A549 (cell line): ENCODE results near the gene CDH4. TPM values are rescaled to one million over a fixed set of nuclear protein-coding genes. Genes with fewer than 3 reads are reported as not detected.
"Not testable (repeated sequence)": the region's sequence is repeated elsewhere in the genome, so short reads cannot be mapped to it uniquely, and the experiment has no call there.

Source experiments
- ATAC-seq, 2 experiments: fragments of 200-7000 bp in 1 of 2; fragments of >200 bp in 1 of 2; cut with Nextera tagmentation in 1 of 2; cut with Tn5 transposase in 1 of 2; 3 replicates each; pipeline versions ENCODE4 v1.8.0 to v1.9.1; 2018 to 2020; ENCODE audit warnings: mild to moderate bottlenecking in 1 of 2, moderate library complexity in 1 of 2
- CTCF ChIA-PET: fragments of 300-600 bp; sonication (Branson Sonifier 250); formaldehyde crosslinking; extraction: SDS; loops from one replicate; lab custom pipeline; 2021; ENCODE audit warnings: antibody characterized with exemption, inconsistent platforms; lab: Yijun Ruan, JAX
- POLR2A ChIA-PET: fragments of 350-600 bp; formaldehyde crosslinking; extraction: SDS; loops from one replicate; lab custom pipeline; 2021; ENCODE audit warnings: antibody characterized with exemption, inconsistent platforms; lab: Yijun Ruan, JAX
- DNase-seq, 2 experiments: peaks; one replicate each; pipeline versions ENCODE4 v3.0.0 to v3.0.0-alpha.2; 2011 to 2016; ENCODE audit warnings: low read depth in 1 of 2, low spot score in 1 of 2
- FAIRE-seq: peaks from 2 replicates; lab custom pipeline; 2011; peaks lifted over from hg19 to GRCh38; lab: Jason Lieb, UNC
- H3K27ac ChIP-seq, 2 experiments: fragments of >200 bp; sonication (Bioruptor Twin); formaldehyde crosslinking; 3 replicates each; pipeline ENCODE4 v1.5.1; 2016 to 2017
- H3K4me1 ChIP-seq: fragments of >200 bp; sonication (Bioruptor Twin); formaldehyde crosslinking; 3 replicates; pipeline ENCODE4 v1.6.1; 2016
- H3K4me2 ChIP-seq: fragments of >200 bp; sonication (Bioruptor Twin); formaldehyde crosslinking; 3 replicates; pipeline ENCODE4 v1.6.1; 2016
- H3K4me3 ChIP-seq: fragments of >200 bp; sonication (Bioruptor Twin); formaldehyde crosslinking; 3 replicates; pipeline ENCODE4 v1.5.1; 2016
- H3K9me3 ChIP-seq: fragments of >200 bp; sonication (Bioruptor Twin); formaldehyde crosslinking; 3 replicates; pipeline ENCODE4 v1.6.1; 2016
- ATOH8 ChIP-seq: fragments of 250-450 bp; sonication (Bioruptor Pico); IDR thresholded peaks from 2 replicates; pipeline ENCODE4 v1.5.0; 2020; ENCODE audit warnings: low read depth, mild to moderate bottlenecking, moderate library complexity
- BHLHE40 ChIP-seq: IDR thresholded peaks from 2 replicates; pipeline ENCODE4 v1.6.1; 2012; ENCODE audit warnings: low read depth, low read length, inconsistent platforms
- CBX8 ChIP-seq: fragments of 200-600 bp; sonication (generic); IDR thresholded peaks from 2 replicates; pipeline ENCODE4 v1.6.1; 2016
- CEBPB ChIP-seq, 2 experiments: fragments of >200 bp in 1 of 2; sonication (Bioruptor Twin) in 1 of 2; formaldehyde crosslinking in 1 of 2; IDR thresholded peaks; 2 replicates each; pipeline ENCODE4 v1.6.1; 2012 to 2016
- CHD4 ChIP-seq: fragments of 200-600 bp; sonication (generic); IDR thresholded peaks from 2 replicates; pipeline ENCODE4 v1.6.1; 2016; ENCODE audit warnings: antibody characterized with exemption, mild to moderate bottlenecking, borderline replicate concordance
- EHF ChIP-seq: fragments of 250-450 bp; sonication (Bioruptor Pico); IDR thresholded peaks from 2 replicates; pipeline ENCODE4 v1.5.0; 2020; ENCODE audit warnings: mild to moderate bottlenecking
- EHMT2 ChIP-seq: fragments of 200-600 bp; sonication (generic); IDR thresholded peaks from 2 replicates; pipeline ENCODE4 v1.6.1; 2016; ENCODE audit warnings: antibody characterized with exemption, low read depth, mild to moderate bottlenecking, moderate library complexity
- ELK1 ChIP-seq: fragments of 150-350 bp; IDR thresholded peaks from 2 replicates; pipeline ENCODE4 v1.6.1; 2014; ENCODE audit warnings: low read depth, mild to moderate bottlenecking, low read length
- FOXS1 ChIP-seq: fragments of 250-450 bp; sonication (Bioruptor Pico); IDR thresholded peaks from 2 replicates; pipeline ENCODE4 v1.5.0; 2020; ENCODE audit warnings: mild to moderate bottlenecking, moderate library complexity
- GATA3 ChIP-seq: IDR thresholded peaks from 2 replicates; pipeline ENCODE4 v1.6.1; 2012; ENCODE audit warnings: borderline replicate concordance
- HES2 ChIP-seq: fragments of >200 bp; sonication (Bioruptor Twin); formaldehyde crosslinking; IDR thresholded peaks from 2 replicates; pipeline ENCODE4 v1.6.1; 2016
- HEYL ChIP-seq: fragments of 250-450 bp; sonication (Bioruptor Pico); IDR thresholded peaks from 2 replicates; pipeline ENCODE4 v1.8.0; 2021; ENCODE audit warnings: mild to moderate bottlenecking, moderate library complexity
- HOXB5 ChIP-seq: fragments of 250-450 bp; sonication (Bioruptor Pico); IDR thresholded peaks from 2 replicates; pipeline ENCODE4 v1.5.0; 2020; ENCODE audit warnings: mild to moderate bottlenecking, moderate library complexity
- KDM1A ChIP-seq: fragments of 200-600 bp; sonication (generic); IDR thresholded peaks from 2 replicates; pipeline ENCODE4 v1.6.1; 2016; ENCODE audit warnings: low read depth, mild to moderate bottlenecking
- MAX ChIP-seq: IDR thresholded peaks from 2 replicates; pipeline ENCODE4 v1.6.1; 2012
- MAZ ChIP-seq: fragments of 150-350 bp; IDR thresholded peaks from 2 replicates; pipeline ENCODE4 v1.6.1; 2014; ENCODE audit warnings: antibody characterized with exemption, low read depth, low read length, borderline replicate concordance
- MYC ChIP-seq: IDR thresholded peaks from 2 replicates; pipeline ENCODE4 v1.6.1; 2012; ENCODE audit warnings: mild to moderate bottlenecking, inconsistent platforms, low read length, improper control_type of control experiment, borderline replicate concordance
- NPAS2 ChIP-seq: fragments of 250-450 bp; sonication (Bioruptor Pico); IDR thresholded peaks from 2 replicates; pipeline ENCODE4 v1.8.0; 2022; ENCODE audit warnings: mild to moderate bottlenecking, moderate library complexity, borderline replicate concordance
- PHF8 ChIP-seq: fragments of 200-600 bp; sonication (generic); IDR thresholded peaks from 2 replicates; pipeline ENCODE4 v1.6.1; 2016; ENCODE audit warnings: low read depth, mild to moderate bottlenecking, antibody characterized with exemption, moderate library complexity, borderline replicate concordance
- RARB ChIP-seq: fragments of 250-450 bp; sonication (Bioruptor Pico); IDR thresholded peaks from 2 replicates; pipeline ENCODE4 v1.8.0; 2021; ENCODE audit warnings: mild to moderate bottlenecking, moderate library complexity
- RCOR1 ChIP-seq: fragments of 150-350 bp; IDR thresholded peaks from 2 replicates; pipeline ENCODE4 v1.6.1; 2014; ENCODE audit warnings: antibody characterized with exemption, low read length, low read depth
- REST ChIP-seq: fragments of 200-600 bp; sonication (generic); IDR thresholded peaks from 2 replicates; pipeline ENCODE4 v1.6.1; 2016; ENCODE audit warnings: antibody characterized with exemption, mild to moderate bottlenecking, moderate library complexity
- RFX5 ChIP-seq: fragments of 450-650 bp; IDR thresholded peaks from 2 replicates; pipeline ENCODE4 v1.7.1; 2014; ENCODE audit warnings: antibody characterized with exemption, mild to moderate bottlenecking, moderate library complexity
- RNF2 ChIP-seq: fragments of 200-600 bp; sonication (generic); IDR thresholded peaks from 2 replicates; pipeline ENCODE4 v1.6.1; 2016; ENCODE audit warnings: low read depth, mild to moderate bottlenecking, antibody characterized with exemption, moderate library complexity, borderline replicate concordance
- TFCP2L1 ChIP-seq: fragments of 250-450 bp; sonication (Bioruptor Pico); IDR thresholded peaks from 2 replicates; pipeline ENCODE4 v1.5.0; 2021; ENCODE audit warnings: mild to moderate bottlenecking
- TP53 ChIP-seq: fragments of 250-450 bp; sonication (Bioruptor Pico); IDR thresholded peaks from 2 replicates; pipeline ENCODE4 v1.5.0; 2021; ENCODE audit warnings: mild to moderate bottlenecking, moderate library complexity
- ZC3H11A ChIP-seq: fragments of 450-650 bp; IDR thresholded peaks from 2 replicates; pipeline ENCODE4 v1.6.1; 2014; ENCODE audit warnings: antibody characterized with exemption, mild to moderate bottlenecking
- ZSCAN20 ChIP-seq: fragments of 250-450 bp; sonication (Bioruptor Pico); IDR thresholded peaks from 2 replicates; pipeline ENCODE4 v1.8.0; 2022; ENCODE audit warnings: mild to moderate bottlenecking, moderate library complexity
- WGBS: methylation state at CpG from one replicate; pipeline ENCODE4 v1.1.6; 2017; ENCODE audit errors: missing lambda C conversion rate; 5-methylcytosine and 5-hydroxymethylcytosine counted together
- polyA plus RNA-seq, 4 experiments: library from polyadenylated mRNA; depleted of rRNA in 3 of 4; stranded (reverse); fragments of >200 nt; fragmentation: RNase III in 1 of 4; extraction: RNeasy Plus Mini Kit Qiagen cat#74134 plus additional on column Dnase treatment in 1 of 4; gene quantifications; 2 replicates in 3 of 4; 3 replicates in 1 of 4; pipeline ENCODE4 v1.2.3, GENCODE V29; 2011 to 2017

CDH4 gene
- polyA plus RNA-seq, 2 of the 4 experiments (the other 2 are of a cell fraction), result 3.4 to 10.3 TPM

- Histone ChIP-seq H3K9me3 (no peaks in the 10 kb centered on the region), H3K27ac (no peak overlapping the region)
- DNase-seq, result no peak
- TF ChIP-seq CBX8 (no peak), ELK1 (no peak), HOXB5 (no peak), TFCP2L1 (CRISPR knock-in tag) (no peak), ATOH8 (CRISPR knock-in tag) (no peak), CEBPB (IDR thresholded peaks at IDR 0.05) (no peak), NPAS2 (no peak), MYC (no peak), HES2 (no peak), GATA3 (no peak), RCOR1 (no peak), ZC3H11A (no peak), EHF (CRISPR knock-in tag) (no peak), TP53 (CRISPR knock-in tag) (no peak), BHLHE40 (no peak), CHD4 (no peak), RNF2 (no peak)
- TF ChIP-seq, all 56 proteins: peak for 0
- FAIRE-seq (no peak), ATAC-seq (no peak; a peak in 1 of 6 replicates)
- ChIA-PET POLR2A (no interaction called here), CTCF (no interaction called here)
- Histone ChIP-seq H3K4me1 (no peaks in the 10 kb centered on the region), H3K4me3 (no peak overlapping the region), H3K4me2 (no peak overlapping the region)
- 99% methylated on average over 11 of the region's 11 CpGs for WGBS
Measured at GRCh38 chr20:61982951-61983315, 730.9 kb downstream of the CDH4 start.

- no peak for TF ChIP-seq GATA3
- no peak for TF ChIP-seq MAZ
- TF ChIP-seq REST, result no peak
- TF ChIP-seq HEYL (CRISPR knock-in tag), result no peak
- TF ChIP-seq KDM1A, result no peak
- TF ChIP-seq MAX, result no peak
- TF ChIP-seq HES2, result no peak
- no peak for TF ChIP-seq RFX5
- TF ChIP-seq ZSCAN20 (CRISPR knock-in tag), result no peak
- no peak for TF ChIP-seq FOXS1 (CRISPR knock-in tag)
- TF ChIP-seq EHMT2, result no peak
- TF ChIP-seq RARB (CRISPR knock-in tag), result no peak
- TF ChIP-seq ELK1, result no peak
- no peak for TF ChIP-seq PHF8
- no peak for TF ChIP-seq NPAS2
- DNase-seq (no peak), FAIRE-seq (no peak), ATAC-seq (no peak)
- no peak overlapping the region for H3K27ac ChIP-seq
- POLR2A ChIA-PET, result no interaction called here
- no peaks in the 10 kb centered on the region for H3K4me1 ChIP-seq
- 94% methylated on average over 17 of the region's 17 CpGs for WGBS
- H3K9me3 ChIP-seq, result no peaks in the 10 kb centered on the region
- H3K4me2 ChIP-seq, result no peak overlapping the region
- CTCF ChIA-PET, result interaction anchor here (0.6 to 0.7 kb wide), 2 partner anchors 279 to 684 kb away, joined by 3 to 4 read pairs; no protein-coding TSS in a partner anchor
- H3K4me3 ChIP-seq, result no peak overlapping the region
Measured at GRCh38 chr20:61983965-61984364, 731.9 kb downstream of the CDH4 start.

- H3K4me2 ChIP-seq, H3K9me3 ChIP-seq, FAIRE-seq, H3K4me1 ChIP-seq, POLR2A ChIA-PET, DNase-seq, ATAC-seq, H3K4me3 ChIP-seq, H3K27ac ChIP-seq: not testable (repeated sequence)
- WGBS, result 86% methylated on average over 13 of the region's 14 CpGs
- CTCF ChIA-PET, result interaction anchor here (0.6 to 0.7 kb wide), 2 partner anchors 278 to 684 kb away, joined by 3 to 4 read pairs; no protein-coding TSS in a partner anchor
Measured at GRCh38 chr20:61984431-61984830, 732.4 kb downstream of the CDH4 start.
